Hematopoietic multipotent progenitor cell (in vitro differentiated cells): Measurements from ENCODE around the gene HOMEZ. TPM values are rescaled to one million over a fixed set of nuclear protein-coding genes. Genes with fewer than 3 reads are reported as not detected.

ENCODE experiments used
- DNase-seq, 3 donors: peaks; one replicate each; pipeline ENCODE4 v3.0.0-alpha.2; 2011 to 2015; ENCODE audit warnings: low read depth in 2 of 3, low spot score in 2 of 3
- total RNA-seq: library from RNA; depleted of rRNA; stranded (reverse); fragments of >200 nt; gene quantifications from one replicate; pipeline ENCODE4 v1.2.3, GENCODE V29; 2012

Gene HOMEZ
- total RNA-seq, 1 donor = 18.9 TPM

DNA sequence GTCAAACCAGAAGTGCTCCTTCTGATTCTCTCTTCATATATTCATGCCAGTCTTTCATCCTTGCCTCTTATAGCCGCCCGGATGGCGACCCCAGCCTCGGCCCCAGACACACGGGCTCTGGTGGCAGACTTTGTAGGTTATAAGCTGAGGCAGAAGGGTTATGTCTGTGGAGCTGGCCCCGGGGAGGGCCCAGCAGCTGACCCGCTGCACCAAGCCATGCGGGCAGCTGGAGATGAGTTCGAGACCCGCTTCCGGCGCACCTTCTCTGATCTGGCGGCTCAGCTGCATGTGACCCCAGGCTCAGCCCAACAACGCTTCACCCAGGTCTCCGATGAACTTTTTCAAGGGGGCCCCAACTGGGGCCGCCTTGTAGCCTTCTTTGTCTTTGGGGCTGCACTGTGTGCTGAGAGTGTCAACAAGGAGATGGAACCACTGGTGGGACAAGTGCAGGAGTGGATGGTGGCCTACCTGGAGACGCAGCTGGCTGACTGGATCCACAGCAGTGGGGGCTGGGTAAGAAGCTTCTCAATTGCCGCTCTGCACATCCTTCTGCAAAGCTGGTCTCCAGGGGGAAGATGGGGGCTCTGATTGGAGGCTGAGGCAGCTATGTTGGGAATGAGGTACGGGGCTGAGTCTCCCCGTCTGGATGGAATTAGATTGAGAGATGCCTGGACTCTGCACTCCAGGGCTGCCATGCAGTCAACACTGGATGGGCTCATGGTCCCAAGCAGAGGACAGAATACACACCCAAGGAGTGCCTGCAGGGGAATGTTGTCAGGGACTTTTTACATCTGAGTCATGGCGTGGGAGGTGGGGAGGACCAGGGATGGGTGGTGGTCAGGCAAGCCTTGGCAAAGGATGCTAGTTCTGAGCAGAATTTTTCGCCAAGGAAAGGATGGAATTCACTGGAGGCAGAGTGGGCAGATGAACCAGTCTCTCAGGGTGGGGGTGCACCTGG, 22.0 kb upstream of the HOMEZ start:
- no peak for DNase-seq

DNA sequence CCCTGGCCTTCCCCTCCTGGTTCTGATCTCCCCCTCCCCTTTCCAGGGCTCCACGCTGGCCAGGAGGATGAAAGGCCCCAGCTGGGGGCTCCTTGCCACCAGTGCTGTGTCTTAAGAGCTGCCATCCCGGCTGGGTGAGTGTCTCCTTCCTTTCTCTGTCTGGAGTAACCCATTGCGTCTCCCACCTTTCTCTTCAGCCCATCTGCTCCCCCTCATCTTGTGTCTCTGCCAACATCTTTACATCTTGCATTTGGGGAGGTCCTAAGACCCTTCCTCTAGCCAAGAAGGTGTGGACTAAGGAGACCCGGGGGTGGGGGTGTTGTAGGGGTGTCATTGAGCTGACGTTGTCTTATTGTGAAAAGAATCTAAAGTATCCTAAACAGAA, 21.2 kb upstream of the HOMEZ start:
- no peak for DNase-seq

DNA sequence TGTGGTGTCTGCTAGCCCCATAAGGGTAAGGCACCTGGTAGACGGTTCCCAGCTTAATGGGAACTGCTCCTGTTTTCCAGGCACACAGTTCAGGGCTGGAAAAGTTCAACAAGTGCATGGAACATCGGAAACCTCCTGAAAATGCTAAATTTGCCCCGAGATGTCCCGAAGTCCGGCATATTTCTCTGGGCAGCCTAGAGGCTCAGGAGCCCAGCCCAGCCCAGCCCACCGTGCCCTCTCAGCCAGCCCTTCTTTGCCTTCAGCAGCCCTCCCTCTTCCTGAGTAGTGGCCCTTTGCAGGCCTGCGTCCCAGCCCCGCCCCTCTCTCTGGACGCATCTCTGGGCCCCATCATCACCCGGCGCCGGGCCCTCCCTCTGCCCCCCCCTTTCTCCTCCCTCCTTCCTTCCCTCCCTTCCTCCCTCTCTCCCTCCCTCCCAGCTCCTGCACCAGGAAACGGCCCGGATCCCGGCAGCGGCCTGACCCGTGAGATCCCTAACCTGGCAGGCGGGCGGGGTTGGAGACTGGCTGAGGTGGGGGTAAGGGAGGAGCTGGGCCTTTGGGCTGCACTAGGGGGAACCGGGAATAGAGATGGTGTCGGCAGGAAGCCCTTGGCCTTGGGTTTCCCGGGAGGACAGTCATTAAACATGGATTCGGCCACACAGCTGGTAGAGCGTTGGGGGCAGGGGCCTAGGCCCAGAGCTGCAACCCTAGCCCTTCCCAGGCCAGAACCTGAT, 20.6 kb upstream of the HOMEZ start, which contains the start of gene BCL2L2:
Gene BCL2L2 (plus strand): TSS at position 422 of the 734 bp plus-strand sequence. CDS start 935 bp downstream, outside the sequence.
- peak in 2 of 3 donors; percentile 76 to 84 for DNase-seq

- DNase-seq = peak; percentile 67 to 80 (median 76)
These were observed 16.6 kb upstream of the HOMEZ start, which contains the start of gene PPP1R3E for GRCh38 chr14:23302290-23303225. TSS of gene PPP1R3E (minus strand) at chr14:23302859. CDS start at chr14:23302576, 283 bp downstream.

DNA sequence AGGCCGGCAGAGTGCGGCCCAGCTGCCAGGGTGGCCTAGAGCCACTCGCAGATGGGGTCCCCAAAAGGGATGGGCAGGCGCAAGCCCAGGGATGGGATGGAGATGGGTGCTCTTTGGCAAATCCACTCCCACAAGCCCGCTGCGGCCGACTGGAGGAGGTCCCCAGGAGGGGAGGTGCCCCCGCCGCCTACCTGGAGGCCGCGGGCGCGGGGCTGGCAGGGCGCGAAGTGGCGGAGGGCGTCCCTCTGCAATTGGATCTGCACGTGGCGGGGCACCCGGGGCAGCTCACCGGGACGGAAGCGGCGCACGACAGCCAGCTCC, 16.0 kb upstream of the HOMEZ start:
- no peak for DNase-seq

DNA sequence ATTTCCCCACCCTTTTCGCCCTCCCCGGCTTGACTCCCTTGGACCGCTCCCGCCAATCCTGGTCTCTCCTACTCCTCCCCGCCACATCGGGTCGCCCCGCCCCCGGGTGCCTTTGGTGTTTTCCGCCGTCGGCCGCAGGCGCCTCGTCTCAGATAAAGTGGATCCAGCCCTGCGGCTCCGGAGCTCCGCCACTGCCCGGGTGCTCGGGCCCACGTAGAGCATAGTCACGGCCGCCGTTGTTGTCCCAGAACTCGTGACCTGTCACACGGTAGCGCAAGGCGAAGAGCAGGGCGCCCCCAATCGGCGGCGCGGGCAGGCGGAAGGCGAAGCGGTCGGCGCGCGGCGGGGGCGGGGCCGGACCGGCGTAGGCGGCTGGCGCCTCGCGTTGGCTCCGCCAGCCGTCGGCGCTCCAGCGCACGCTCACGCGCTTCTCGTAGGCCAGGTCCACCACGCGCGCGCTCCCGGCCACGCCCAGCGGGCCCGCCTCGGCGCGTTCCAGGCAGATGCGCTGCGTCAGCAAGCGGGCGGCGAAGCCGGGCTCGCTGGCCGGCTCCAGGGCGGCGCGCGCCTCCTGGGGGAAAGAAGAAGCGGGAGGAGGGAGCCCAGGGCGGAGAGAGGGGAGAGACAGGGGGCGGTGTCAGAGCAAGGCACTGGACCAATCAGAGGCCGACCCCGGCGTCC, 15.5 kb upstream of the HOMEZ start:
- peak; percentile 97 to 99 (median 98) for DNase-seq

DNA sequence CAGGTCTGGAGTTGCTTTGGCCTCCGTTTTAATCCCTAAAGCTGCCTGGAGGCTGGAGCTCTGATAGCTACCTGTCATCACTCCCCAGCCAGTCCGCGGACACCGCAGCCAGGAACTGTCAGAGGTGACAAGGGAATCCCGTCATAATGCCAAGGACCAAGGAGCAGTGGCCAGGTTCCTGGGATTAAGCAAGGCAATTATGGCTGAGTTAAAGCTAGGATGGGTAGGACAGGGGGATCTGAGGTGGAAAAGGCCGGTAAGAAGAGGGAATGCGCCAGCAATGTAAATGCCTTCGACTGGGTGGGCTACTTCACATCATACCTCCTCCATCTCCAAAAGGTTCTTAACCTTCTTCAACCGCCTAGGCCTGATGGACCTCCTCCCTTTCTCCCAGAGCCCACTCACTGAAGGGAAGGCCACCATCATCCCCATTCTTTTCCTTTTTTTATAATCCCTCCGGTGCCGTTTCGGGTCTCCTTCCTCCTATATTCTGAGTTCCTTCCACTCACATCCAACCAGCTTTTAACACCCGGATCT, 14.8 kb upstream of the HOMEZ start:
- DNase-seq = no peak

DNA sequence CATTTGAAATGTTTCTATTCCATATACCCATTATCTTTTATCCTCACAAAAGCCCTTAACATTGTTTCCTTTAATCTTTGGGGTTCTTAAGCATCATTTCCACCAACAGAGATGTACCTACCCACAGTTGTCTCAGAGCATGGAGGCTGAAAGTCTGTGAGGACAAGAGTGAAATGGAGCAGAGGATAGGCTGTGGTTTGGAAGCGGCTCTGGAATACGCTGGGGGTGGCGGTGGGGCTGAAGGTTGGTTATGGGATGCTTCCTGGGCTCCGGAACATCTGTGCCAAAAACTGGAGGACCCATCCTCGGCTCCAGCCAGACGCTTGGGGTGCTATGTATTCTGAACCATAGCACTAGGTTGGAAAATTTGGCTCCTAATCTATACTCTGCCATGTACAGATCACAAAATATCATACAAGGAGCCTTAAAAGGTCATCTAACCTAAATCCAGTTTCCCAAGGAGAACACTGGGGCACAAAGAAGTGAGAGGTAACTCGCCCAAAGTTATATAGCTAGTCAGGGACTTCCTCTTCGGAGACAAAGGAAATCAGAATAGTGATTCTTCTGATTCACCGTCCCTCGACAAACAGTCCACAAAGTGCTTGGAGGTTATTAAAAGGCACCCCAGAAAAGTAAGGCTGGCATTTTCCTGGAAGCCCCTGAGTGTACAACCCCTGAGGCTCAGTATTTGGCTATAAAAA, 14.2 kb upstream of the HOMEZ start:
- DNase-seq = no peak

GRCh38 chr14:23299211-23299957, 13.5 kb upstream of the HOMEZ start:
- peak in 2 of 3 donors; percentile 63 to 73 for DNase-seq

DNA sequence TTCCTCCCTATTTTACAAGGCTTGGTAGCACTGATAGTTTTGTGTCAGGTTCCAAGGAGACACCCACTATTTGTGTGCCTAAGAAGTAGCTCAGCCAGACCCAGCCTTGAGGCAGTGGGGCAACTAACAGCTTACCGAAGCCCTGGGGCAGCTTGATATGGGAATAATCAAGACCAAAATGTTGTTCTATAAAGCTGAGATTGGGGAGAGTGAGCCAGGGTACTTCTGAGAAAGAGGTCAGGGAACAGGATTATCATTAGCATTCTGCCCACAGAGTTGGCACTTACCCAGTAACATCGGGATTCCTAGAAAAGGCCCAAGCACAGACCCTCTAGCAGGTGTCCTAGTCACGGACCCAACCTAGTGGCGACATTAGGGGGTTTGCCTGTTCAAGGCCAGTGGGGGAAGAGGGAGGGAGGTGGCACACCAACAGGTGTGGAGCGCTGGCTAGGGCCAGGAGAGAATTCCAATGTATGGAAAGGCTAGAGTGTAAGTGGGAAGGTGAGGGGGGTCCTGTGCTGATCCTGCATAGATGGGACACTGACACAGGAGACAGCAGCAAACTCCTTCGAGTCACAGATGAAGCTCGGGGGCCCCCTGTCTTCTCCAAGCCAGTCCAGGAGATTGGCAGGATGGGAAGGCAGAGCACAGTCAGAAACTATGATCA, 11.8 kb upstream of the HOMEZ start:
- DNase-seq = no peak

- DNase-seq = no peak
These were observed 11.2 kb upstream of the HOMEZ start for GRCh38 chr14:23297096-23297495.

- no peak for DNase-seq
These were observed 10.3 kb upstream of the HOMEZ start for GRCh38 chr14:23296012-23296777.

- peak; percentile 62 to 90 (median 80) for DNase-seq
These were observed 9.0 kb upstream of the HOMEZ start for GRCh38 chr14:23294734-23295561.

DNA sequence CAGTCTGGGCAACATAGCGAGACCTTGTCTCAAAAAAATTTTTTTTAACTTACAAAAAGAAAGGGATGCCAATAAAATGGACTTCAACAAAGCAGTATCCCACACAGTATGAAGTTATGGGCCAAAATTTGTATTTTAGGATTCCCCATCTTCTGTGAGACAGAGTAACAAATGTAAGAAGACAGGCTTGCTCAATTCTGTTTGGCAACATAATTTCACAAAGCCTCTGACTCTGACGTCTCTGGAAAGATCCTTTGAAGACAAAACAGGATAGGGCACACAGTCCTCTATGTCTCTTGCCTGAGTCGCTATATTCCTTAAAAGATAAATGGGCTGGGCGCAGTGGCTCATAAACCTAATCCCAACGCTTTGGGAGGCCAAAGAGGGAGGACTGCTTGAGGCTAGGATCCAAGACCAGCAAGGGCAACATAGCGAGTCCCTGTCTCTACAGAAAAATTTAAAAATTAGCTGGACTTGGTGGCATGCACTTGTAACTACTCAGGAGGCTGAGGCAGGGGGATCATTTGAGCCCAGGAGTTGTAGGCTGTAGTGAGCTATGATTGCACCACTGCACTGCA, 1.1 kb upstream of the HOMEZ start:
- no peak for DNase-seq

DNA sequence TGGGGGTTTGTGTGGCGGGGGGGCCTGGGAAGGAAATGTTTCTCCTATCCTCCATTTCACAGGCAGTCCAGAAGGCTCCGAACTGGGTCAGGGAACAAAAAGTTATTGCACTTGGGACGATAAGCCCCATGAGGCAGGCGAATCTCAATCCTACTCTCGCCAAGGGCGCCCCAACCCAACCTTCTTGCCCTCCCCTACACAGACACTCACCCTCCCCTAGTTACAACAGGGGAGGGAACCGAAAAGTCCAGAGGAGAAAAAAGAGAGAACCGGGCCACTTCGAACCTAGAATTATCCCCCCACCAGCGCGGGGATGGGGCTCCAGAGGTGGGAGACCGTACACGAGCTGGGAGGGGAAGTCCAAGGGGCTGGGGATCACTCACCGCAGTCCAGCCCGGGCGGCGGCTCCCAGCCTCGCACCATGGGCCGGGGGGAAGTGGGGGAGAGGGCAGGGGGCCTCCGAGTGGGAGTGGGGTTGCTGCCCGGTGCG, 357 bp downstream of the HOMEZ start:
- DNase-seq = no peak
